Neural progenitor cell (in vitro differentiated cells): ENCODE measurements around the gene IRX5. TPM values are rescaled to one million over a fixed set of nuclear protein-coding genes. Genes with fewer than 3 reads are reported as not detected.

ENCODE experiments used
- DNase-seq: peaks from one replicate; pipeline ENCODE4 v3.0.0-alpha.2; 2016; ENCODE audit warnings: low spot score
- H2AFZ ChIP-seq: fragments of 200-600 bp; sonication (generic); replicated peaks from 2 replicates; pipeline ENCODE4 v1.6.1; 2016; ENCODE audit warnings: antibody characterized with exemption
- H3F3A ChIP-seq: fragments of 200-600 bp; sonication (generic); 2 replicates; pipeline ENCODE4 v1.6.1; 2016; ENCODE audit warnings: antibody characterized with exemption, low read depth
- H3K27ac ChIP-seq: fragments of 200-600 bp; sonication (generic); 2 replicates; pipeline ENCODE4 v1.5.1; 2016; ENCODE audit warnings: mild to moderate bottlenecking
- H3K27me3 ChIP-seq: fragments of 200-600 bp; sonication (generic); 2 replicates; pipeline ENCODE4 v1.6.1; 2016; ENCODE audit warnings: mild to moderate bottlenecking, moderate library complexity
- H3K36me3 ChIP-seq: fragments of 200-600 bp; sonication (generic); 2 replicates; pipeline ENCODE4 v1.5.1; 2016
- H3K4me1 ChIP-seq: fragments of 200-600 bp; sonication (generic); 2 replicates; pipeline ENCODE4 v1.6.1; 2016; ENCODE audit warnings: mixed run types
- H3K4me2 ChIP-seq: fragments of 200-600 bp; sonication (generic); 2 replicates; pipeline ENCODE4 v1.6.1; 2016
- H3K4me3 ChIP-seq: fragments of 200-600 bp; sonication (generic); 2 replicates; pipeline ENCODE4 v1.5.1; 2016
- H3K79me2 ChIP-seq: fragments of 200-600 bp; sonication (generic); 2 replicates; pipeline ENCODE4 v1.6.1; 2016; ENCODE audit warnings: low read depth
- H3K9ac ChIP-seq: fragments of 200-600 bp; sonication (generic); 2 replicates; pipeline ENCODE4 v1.6.1; 2016
- H3K9me3 ChIP-seq: fragments of 200-600 bp; sonication (generic); 2 replicates; pipeline ENCODE4 v1.5.1; 2016; ENCODE audit warnings: low read depth
- H4K20me1 ChIP-seq: fragments of 200-600 bp; sonication (generic); 2 replicates; pipeline ENCODE4 v1.6.1; 2016; ENCODE audit warnings: low read depth
- H3K27ac Mint-ChIP-seq: 3 replicates; pipeline ENCODE4 v1.8.0; 2021; ENCODE audit warnings: mixed read lengths
- H3K27me3 Mint-ChIP-seq: 2 replicates; pipeline ENCODE4 v1.8.0; 2022; ENCODE audit warnings: low read depth, mild to moderate bottlenecking, inconsistent platforms, moderate library complexity, mixed read lengths; ENCODE audit not compliant: insufficient read depth
- H3K36me3 Mint-ChIP-seq: 3 replicates; pipeline ENCODE4 v1.8.0; 2021; ENCODE audit warnings: mixed read lengths
- H3K4me1 Mint-ChIP-seq: 3 replicates; pipeline ENCODE4 v1.8.0; 2021; ENCODE audit warnings: mixed read lengths
- H3K4me3 Mint-ChIP-seq: 3 replicates; pipeline ENCODE4 v1.8.0; 2021; ENCODE audit warnings: mild to moderate bottlenecking, moderate library complexity, mixed read lengths
- H3K9me3 Mint-ChIP-seq: 3 replicates; pipeline ENCODE4 v1.8.0; 2020; ENCODE audit warnings: mixed read lengths
- EZH2 ChIP-seq: fragments of 200-600 bp; sonication (generic); IDR thresholded peaks from 2 replicates; pipeline ENCODE4 v1.6.1; 2017; ENCODE audit warnings: antibody characterized with exemption, mild to moderate bottlenecking, moderate library complexity
- EZH2phosphoT487 ChIP-seq: fragments of 200-600 bp; sonication (generic); IDR thresholded peaks from 2 replicates; pipeline ENCODE4 v1.6.1; 2017; ENCODE audit warnings: antibody characterized with exemption
- total RNA-seq: library from RNA; depleted of rRNA; stranded (reverse); fragments of >200 nt; gene quantifications from 2 replicates; pipeline ENCODE4 v1.2.3, GENCODE V29; 2015; ENCODE audit warnings: low replicate concordance
- TF ChIP-seq, protein P1 (sequence below): fragments of 200-600 bp; sonication (generic); IDR thresholded peaks from 2 replicates; pipeline ENCODE4 v1.5.1; 2017; ENCODE audit warnings: antibody characterized with exemption, mild to moderate bottlenecking

Gene IRX5
- total RNA-seq, 1 donor from 2014 or later = 1.6 TPM

DNA sequence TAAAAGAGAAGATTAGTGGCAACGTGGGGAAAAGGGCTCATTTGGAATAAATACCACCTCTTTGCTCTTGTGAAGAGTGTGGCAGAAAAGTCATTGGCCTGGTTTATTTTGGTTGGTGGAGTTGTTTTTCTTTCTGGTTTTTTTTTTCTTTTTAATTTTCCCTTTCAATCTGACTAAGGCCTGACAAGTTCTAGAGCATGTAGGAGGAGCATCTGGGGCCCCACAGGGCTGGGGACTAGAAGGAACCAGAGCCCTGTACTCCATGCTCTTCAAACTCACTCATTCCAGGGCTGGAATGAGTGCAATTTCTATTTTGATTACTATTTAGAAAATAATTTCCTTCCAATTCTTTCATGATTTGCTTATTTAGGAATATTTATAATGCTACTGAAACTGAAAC is 13.3 kb downstream of the IRX5 start:
- H3K4me1 ChIP-seq = peaks cover 9% of the 10 kb centered on the region
- H3K27me3 Mint-ChIP-seq = peaks cover 37% of the 10 kb centered on the region

GRCh38 chr16:54945063-54945462 is 14.4 kb downstream of the IRX5 start:
- no peak for TF ChIP-seq EZH2phosphoT487
- TF ChIP-seq, protein P1, sequence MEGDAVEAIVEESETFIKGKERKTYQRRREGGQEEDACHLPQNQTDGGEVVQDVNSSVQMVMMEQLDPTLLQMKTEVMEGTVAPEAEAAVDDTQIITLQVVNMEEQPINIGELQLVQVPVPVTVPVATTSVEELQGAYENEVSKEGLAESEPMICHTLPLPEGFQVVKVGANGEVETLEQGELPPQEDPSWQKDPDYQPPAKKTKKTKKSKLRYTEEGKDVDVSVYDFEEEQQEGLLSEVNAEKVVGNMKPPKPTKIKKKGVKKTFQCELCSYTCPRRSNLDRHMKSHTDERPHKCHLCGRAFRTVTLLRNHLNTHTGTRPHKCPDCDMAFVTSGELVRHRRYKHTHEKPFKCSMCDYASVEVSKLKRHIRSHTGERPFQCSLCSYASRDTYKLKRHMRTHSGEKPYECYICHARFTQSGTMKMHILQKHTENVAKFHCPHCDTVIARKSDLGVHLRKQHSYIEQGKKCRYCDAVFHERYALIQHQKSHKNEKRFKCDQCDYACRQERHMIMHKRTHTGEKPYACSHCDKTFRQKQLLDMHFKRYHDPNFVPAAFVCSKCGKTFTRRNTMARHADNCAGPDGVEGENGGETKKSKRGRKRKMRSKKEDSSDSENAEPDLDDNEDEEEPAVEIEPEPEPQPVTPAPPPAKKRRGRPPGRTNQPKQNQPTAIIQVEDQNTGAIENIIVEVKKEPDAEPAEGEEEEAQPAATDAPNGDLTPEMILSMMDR = no peak
- TF ChIP-seq EZH2 = no peak
- no peak overlapping the region for H3K9ac ChIP-seq
- DNase-seq = no peak
- no peaks in the 10 kb centered on the region for H3K9me3 Mint-ChIP-seq
- no peaks in the 10 kb centered on the region for H3K4me1 Mint-ChIP-seq
- no peaks in the 10 kb centered on the region for H3K36me3 Mint-ChIP-seq
- H3K4me3 ChIP-seq = no peak overlapping the region
- H3K36me3 ChIP-seq = no peaks in the 10 kb centered on the region
- no peaks in the 10 kb centered on the region for H3K4me1 ChIP-seq
- H3K9me3 ChIP-seq = no peaks in the 10 kb centered on the region
- H4K20me1 ChIP-seq = no peaks in the 10 kb centered on the region
- no peak overlapping the region for H2AFZ ChIP-seq
- H3K27ac Mint-ChIP-seq = no peak overlapping the region
- H3K27ac ChIP-seq = no peak overlapping the region
- no peaks in the 10 kb centered on the region for H3F3A ChIP-seq
- peaks cover 27% of the 10 kb centered on the region for H3K27me3 Mint-ChIP-seq
- H3K4me2 ChIP-seq = no peak overlapping the region
- no peak overlapping the region for H3K4me3 Mint-ChIP-seq
- peaks cover 42% of the 10 kb centered on the region for H3K27me3 ChIP-seq
- no peaks in the 10 kb centered on the region for H3K79me2 ChIP-seq

More for the DNA sequence above, 13.3 kb downstream of the IRX5 start:
- H3K4me1 Mint-ChIP-seq = peaks cover 7% of the 10 kb centered on the region
- H3K9me3 ChIP-seq = no peaks in the 10 kb centered on the region
- no peak for TF ChIP-seq EZH2phosphoT487
- H3K27ac Mint-ChIP-seq = no peak overlapping the region
- H3K27me3 ChIP-seq = peaks cover 47% of the 10 kb centered on the region
- no peak for DNase-seq
- no peak overlapping the region for H3K9ac ChIP-seq
- H3K4me3 Mint-ChIP-seq = no peak overlapping the region
- H4K20me1 ChIP-seq = peaks cover 5% of the 10 kb centered on the region
- H3K27ac ChIP-seq = no peak overlapping the region
- H3K36me3 ChIP-seq = no peaks in the 10 kb centered on the region
- H3K79me2 ChIP-seq = no peaks in the 10 kb centered on the region
- no peak overlapping the region for H3K4me2 ChIP-seq
- H3K4me3 ChIP-seq = no peak overlapping the region
- H3K36me3 Mint-ChIP-seq = no peaks in the 10 kb centered on the region
- no peaks in the 10 kb centered on the region for H3K9me3 Mint-ChIP-seq
- no peak overlapping the region for H2AFZ ChIP-seq
- peaks cover 8% of the 10 kb centered on the region for H3F3A ChIP-seq

GRCh38 chr16:54946909-54947308 is 16.2 kb downstream of the IRX5 start:
- H3K4me1 ChIP-seq = no peaks in the 10 kb centered on the region
- no peaks in the 10 kb centered on the region for H3K9me3 Mint-ChIP-seq
- H4K20me1 ChIP-seq = no peaks in the 10 kb centered on the region
- no peak overlapping the region for H3K9ac ChIP-seq
- H3K36me3 Mint-ChIP-seq = no peaks in the 10 kb centered on the region
- no peaks in the 10 kb centered on the region for H3K79me2 ChIP-seq
- H3K4me2 ChIP-seq = no peak overlapping the region
- H3K4me1 Mint-ChIP-seq = no peaks in the 10 kb centered on the region
- H3K36me3 ChIP-seq = no peaks in the 10 kb centered on the region
- H3K4me3 Mint-ChIP-seq = no peak overlapping the region
- peaks cover 13% of the 10 kb centered on the region for H3K27me3 Mint-ChIP-seq
- H3K27ac ChIP-seq = no peak overlapping the region
- no peaks in the 10 kb centered on the region for H3F3A ChIP-seq
- no peak overlapping the region for H2AFZ ChIP-seq
- peaks cover 24% of the 10 kb centered on the region for H3K27me3 ChIP-seq
- TF ChIP-seq EZH2 (no peak), EZH2phosphoT487 (no peak)
- TF ChIP-seq, protein P1 = no peak
- DNase-seq = no peak
- no peaks in the 10 kb centered on the region for H3K9me3 ChIP-seq
- H3K27ac Mint-ChIP-seq = no peak overlapping the region
- no peak overlapping the region for H3K4me3 ChIP-seq

DNA sequence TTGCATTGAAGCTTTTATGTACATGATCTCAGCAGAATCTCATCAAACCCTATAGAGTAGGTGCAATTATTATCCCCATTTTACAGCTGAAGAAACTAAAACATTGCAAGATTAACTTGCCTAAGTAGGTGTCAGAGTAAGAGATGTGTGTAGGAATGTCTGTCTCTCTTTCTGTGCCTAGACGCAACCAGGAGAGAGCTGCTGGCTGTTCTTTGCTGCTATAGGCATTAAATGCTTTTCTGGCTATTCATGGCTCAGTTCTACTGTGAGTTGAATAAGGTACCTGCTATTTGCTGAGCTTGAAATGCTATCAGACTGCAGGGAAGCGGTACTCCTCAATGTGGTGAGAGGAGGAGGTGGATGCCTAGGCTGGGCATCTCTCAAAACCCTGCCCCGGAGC is 17.0 kb downstream of the IRX5 start:
- H3K4me1 Mint-ChIP-seq = no peaks in the 10 kb centered on the region
- H3K27me3 Mint-ChIP-seq = peaks cover 8% of the 10 kb centered on the region
- H3K9ac ChIP-seq = no peak overlapping the region
- no peak overlapping the region for H3K4me3 ChIP-seq
- H3K9me3 Mint-ChIP-seq = no peaks in the 10 kb centered on the region
- no peak overlapping the region for H3K4me2 ChIP-seq
- no peaks in the 10 kb centered on the region for H3F3A ChIP-seq
- H4K20me1 ChIP-seq = no peaks in the 10 kb centered on the region
- peaks cover 17% of the 10 kb centered on the region for H3K27me3 ChIP-seq
- no peaks in the 10 kb centered on the region for H3K36me3 Mint-ChIP-seq
- TF ChIP-seq EZH2 = no peak
- TF ChIP-seq, protein P1 = no peak
- TF ChIP-seq EZH2phosphoT487 = no peak
- no peak overlapping the region for H3K27ac Mint-ChIP-seq
- no peak overlapping the region for H3K4me3 Mint-ChIP-seq
- H3K27ac ChIP-seq = no peak overlapping the region
- H3K9me3 ChIP-seq = no peaks in the 10 kb centered on the region
- no peak overlapping the region for H2AFZ ChIP-seq
- H3K79me2 ChIP-seq = no peaks in the 10 kb centered on the region
- DNase-seq = no peak
- H3K4me1 ChIP-seq = no peaks in the 10 kb centered on the region
- H3K36me3 ChIP-seq = no peaks in the 10 kb centered on the region
